GM15510 (cell line): Measurements from ENCODE around the gene NDUFS5.

Experiments
- POLR2A ChIP-seq: IDR thresholded peaks from 3 replicates; pipeline ENCODE4 v1.6.1; 2011; ENCODE audit warnings: borderline replicate concordance; ENCODE audit not compliant: insufficient read length; ENCODE audit errors: extremely low read depth

The NDUFS5 gene

DNA sequence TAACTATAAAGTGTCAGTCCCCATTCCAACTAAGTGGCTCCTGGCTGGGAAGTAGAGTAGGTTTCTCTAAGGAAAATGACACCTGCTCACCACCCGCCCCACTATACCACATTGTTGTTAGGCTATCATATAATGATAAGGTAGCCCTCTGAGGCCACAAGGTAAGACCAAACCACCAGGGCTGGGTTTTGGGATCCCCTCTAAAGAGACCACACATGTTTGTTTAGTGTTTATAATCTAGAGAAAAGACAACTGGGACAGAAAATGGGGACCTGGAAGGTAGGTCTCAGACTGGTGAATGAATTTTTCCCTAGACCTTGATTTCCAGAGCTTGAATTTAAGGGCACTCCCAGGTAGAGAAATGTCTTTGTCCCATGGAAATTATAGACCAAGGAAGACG, 19.9 kb upstream of the NDUFS5 start:
- TF ChIP-seq POLR2A, result no peak

DNA sequence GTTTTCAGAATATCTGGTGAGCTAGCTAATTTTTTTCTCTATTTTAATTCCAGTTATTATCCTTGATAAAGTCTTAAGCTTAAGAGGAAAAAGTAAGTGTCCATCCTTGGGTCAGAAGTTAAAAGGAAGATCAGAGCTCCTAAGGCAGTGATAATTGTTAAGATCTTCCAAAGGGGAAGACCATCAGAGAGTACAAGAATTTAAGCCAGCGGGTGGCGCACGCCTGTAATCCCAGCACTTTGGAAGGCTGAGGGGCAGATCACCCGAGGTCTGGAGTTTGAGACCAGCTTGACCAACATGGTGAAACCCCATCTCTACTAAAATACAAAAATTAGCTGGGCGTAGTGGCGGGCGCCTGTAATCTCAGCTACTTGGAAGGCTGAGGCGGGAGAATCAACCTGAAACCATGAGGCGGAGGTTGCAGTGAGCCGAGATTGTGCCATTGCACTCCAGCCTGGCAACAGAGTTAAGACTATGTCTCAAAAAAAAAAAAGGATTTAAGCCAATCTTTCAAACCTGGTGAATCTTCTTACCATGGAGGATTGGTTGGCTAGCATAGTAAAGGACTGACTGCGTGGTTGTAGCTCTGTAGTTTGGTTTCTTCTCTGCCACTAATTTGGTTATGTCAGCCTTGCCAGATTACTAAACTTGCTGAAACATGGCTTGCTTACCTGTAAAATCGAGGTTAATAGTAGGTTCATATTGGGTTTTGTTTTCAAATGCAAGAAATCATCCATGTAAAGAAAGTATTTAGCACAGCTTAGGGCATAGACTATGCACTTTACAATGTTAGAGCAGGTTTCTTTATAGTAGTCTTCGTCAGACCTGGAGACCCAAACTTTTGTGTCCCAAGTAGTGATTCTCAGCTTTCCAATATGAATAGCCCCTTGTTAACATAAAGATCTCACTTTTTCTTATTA, 19.2 kb upstream of the NDUFS5 start:
- no peak for TF ChIP-seq POLR2A

DNA sequence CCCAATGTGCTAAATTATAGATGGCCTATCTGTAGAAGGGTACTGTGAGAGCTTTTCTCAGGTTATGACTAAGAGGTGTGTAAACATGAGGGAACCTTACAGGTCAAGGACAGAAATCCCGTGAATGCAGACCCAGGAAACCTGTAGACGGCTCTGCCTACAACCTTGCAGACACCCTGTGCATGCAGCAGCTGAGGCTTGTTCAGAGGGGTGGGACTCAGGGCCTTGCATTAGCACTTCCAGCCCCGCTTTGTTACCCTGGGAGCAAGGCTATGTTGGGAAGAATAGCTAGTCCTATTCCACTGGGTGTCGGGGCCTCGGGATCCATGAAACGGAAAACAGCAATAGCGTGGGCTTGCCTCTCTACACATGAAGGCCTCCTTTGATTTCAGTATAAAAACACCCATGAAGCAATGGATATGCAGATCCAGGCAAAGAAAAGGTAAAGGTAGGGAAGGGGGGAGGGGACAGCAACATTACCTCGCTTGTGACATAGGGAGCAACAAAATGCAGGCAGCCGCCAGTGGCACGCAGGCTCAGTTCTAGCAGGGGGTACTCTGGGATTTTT, 9.5 kb upstream of the NDUFS5 start:
- TF ChIP-seq POLR2A, result no peak

DNA sequence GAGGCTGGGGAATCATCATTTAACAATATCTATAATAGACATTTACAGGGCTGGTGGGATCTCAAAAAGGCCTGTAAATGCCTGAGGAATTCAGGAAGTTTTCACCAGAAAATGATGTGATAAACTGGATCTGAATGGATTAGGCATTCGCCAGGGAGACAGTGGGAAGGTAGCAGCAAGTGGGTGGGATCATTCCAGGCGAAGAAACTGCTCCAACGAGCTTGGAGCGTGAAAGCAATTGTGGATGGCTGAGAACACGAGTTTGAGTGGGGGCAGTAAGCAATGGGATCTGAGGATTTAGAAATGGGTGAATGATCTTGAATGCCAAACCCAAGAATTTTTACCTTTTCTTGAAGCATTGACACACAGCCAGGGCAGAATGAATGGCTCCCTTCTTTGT, 8.9 kb upstream of the NDUFS5 start:
- TF ChIP-seq POLR2A, result no peak

DNA sequence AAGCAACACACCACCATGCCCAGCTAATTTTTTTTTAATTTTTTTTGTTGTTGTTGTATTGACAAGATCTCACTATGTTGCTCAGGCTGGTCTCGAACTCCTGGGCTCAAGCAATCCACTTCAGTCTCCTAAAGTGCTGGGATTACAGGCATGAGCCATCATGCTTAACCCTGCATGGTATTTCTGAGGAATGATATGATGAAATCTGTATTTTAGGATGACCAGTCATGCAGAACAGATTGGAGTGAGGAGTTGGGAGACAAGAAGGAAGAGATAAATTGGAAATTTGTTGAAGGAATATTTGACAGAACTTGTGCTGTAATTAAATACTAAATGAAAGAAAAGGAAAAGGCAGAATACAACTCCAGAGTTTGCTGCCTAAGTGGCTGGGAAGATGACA, 4.7 kb upstream of the NDUFS5 start:
- TF ChIP-seq POLR2A, result no peak

DNA sequence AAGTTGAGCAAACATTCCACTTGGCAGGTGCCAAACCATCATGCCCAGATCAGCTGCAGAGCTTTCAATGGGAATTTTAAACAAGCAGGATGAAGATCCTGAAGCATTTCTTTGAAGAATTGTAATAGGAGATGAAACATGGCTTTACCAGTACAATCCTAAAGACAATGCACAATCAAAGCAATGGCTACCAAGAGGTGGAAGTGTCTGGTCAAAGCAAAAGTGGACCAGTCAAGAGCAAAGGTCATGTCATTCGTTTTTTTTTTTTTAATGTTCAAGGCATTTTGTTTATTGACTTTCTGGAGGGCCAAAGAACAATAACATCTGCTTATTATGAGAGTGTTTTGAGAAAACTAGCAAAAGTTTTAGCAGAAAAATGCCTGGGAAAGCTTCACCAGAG, 3.0 kb upstream of the NDUFS5 start:
- TF ChIP-seq POLR2A, result no peak

DNA sequence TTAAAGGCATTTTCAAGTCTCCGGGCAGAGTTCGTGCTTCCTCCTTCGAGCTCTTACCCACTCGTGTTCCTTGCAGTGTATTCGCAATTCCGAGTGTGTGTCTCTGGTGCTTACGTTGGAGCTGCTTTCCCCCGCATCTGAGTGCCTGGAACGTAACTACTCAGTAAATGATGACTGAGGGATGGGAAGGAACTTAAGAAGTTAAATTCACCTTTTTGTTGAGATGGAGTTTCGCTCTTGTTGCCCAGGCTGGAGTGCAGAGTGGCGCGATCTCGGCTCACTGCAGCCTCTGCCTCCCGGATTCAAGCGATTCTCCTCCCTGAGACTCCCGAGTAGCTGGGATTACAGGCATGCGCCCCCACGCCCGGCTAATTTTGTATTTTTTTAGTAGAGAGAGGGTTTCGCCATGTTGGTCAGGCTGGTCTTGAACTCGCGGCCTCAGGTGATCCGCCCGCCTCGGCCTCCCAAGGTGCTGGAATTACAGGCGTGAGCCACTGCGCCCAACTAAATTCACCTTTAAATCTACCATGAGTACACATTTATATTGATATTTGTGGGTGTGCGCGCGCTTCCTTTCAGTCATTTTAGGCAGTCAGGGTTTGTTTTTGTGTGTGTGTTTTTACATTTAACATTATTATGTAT, 837 bp downstream of the NDUFS5 start:
- TF ChIP-seq POLR2A, result no peak

DNA sequence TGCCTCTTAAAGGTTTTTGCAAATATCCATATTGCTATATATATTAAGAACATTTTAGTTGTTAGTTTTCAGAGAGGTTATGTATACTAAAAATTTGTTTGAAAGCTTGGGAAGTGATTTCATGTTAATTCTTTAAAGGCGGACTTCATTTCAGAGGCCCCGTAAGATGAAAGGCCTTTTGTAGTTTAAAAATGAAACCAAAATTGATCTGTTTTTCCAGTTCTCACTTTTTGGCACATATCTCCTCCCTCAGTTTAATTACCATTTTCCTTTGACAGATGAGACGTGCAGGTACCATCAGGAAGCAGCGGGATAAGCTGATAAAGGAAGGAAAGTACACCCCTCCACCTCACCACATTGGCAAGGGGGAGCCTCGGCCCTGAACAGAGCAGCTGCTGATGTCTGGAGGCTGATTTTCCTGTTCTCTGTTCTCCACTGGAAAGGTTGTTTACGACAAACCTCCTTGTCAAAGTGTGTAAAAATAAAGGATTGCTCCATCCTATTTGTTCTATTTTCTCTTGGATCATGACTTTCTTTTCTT, 8.0 kb downstream of the NDUFS5 start:
- no peak for TF ChIP-seq POLR2A

DNA sequence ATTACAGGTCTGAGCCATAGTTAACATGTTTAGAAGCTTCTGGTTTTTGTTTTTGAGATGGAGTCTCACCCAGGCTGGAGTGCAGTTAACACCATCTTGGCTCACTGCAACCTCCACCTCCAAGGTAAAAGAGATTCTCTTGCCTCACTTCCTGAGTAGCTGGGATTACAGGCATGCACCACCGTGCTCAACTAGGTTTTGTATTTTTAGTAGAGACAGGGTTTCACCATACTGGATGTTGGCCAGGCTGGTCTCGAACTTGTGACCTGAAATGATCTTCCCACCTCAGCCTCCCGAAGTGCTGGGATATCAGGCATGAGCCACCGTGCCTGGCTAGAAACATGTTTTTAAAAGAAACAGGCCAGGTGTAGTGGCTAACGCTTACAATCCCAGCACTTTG, 10.5 kb downstream of the NDUFS5 start:
- TF ChIP-seq POLR2A, result no peak

DNA sequence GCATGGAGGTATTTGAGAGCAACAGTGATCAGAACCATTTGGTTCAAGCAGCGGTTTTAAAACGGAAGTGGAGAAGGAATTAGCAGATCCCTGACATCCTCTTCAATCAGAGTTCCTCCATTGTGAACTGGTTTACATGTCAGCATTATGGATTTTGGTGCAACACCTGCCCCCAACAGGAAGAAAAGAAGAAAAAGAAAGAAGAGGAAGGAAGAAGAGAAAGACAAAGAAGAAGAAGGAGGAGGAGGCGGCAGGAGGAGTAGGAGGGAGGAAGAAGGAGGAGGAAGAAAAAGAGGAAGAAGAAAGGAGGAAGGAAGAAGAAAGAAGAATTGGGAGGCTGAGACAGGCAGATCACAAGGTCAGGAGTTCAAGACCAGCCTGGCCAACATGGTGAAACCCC, 17.4 kb downstream of the NDUFS5 start:
- no peak for TF ChIP-seq POLR2A

DNA sequence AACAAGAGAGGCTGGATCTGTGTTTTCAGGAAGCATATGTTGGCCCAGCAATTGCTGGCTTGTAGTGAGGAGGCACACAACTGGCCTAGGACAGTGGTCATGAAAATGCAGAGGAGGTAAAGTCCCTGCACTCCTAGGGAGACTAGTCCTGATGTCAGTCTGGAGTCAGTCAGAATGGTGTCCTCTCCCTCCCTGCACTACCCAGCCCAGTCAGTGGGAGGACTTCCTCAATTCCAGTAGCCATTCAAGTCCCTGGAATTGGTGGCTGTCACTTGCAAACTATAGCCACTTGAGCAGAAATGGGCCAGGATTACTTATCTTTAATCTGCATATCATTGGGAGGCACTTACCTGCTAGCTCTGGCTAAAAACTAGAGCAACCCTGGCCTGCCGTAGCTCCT, 18.6 kb downstream of the NDUFS5 start:
- TF ChIP-seq POLR2A, result no peak

DNA sequence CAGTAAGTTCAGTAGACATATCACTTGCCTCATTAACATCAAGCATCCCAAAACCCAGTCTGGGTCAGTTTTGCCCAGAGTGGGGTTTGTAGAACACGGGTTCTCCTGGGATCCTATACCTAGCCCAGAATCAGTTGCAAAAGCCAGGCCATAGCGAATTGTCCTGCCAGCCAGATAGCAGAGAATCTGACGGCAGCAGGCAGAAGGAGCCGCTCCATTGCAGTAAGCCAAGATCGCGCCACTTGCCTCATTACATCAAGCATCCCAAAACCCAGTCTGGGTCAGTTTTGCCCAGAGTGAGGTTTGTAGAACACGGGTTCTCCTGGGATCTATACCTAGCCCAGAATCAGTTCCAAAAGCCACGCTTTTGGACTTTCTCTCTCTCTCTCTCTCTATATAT, 19.1 kb downstream of the NDUFS5 start:
- no peak for TF ChIP-seq POLR2A

DNA sequence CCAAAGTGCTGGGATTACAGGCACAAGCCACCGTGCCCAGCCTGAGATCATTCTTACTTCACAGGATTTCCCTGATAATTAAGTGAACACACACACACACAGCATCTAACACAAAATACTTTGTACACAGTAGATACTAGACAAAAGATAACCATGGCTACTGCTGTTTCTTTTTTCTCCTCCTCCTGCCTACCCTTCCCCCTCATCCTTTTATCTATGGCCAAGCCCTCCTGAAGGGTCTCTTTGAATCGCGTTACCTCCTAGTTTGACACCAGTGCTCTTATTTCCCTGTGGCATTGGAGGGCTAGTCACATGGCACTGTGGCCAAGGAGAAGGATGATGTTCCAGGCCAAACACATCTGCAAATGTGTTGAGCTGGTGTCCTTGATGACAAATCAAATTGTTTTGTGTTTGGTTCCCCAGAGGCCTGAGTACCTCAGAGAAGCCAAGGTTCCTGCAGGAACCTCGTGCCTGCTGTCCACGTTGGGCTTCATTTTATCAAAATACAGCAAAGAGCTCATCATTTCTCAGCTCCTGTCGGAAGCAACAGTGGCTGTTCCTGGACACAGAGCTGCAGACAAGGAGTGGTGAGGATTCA, 20.6 kb downstream of the NDUFS5 start:
- no peak for TF ChIP-seq POLR2A

DNA sequence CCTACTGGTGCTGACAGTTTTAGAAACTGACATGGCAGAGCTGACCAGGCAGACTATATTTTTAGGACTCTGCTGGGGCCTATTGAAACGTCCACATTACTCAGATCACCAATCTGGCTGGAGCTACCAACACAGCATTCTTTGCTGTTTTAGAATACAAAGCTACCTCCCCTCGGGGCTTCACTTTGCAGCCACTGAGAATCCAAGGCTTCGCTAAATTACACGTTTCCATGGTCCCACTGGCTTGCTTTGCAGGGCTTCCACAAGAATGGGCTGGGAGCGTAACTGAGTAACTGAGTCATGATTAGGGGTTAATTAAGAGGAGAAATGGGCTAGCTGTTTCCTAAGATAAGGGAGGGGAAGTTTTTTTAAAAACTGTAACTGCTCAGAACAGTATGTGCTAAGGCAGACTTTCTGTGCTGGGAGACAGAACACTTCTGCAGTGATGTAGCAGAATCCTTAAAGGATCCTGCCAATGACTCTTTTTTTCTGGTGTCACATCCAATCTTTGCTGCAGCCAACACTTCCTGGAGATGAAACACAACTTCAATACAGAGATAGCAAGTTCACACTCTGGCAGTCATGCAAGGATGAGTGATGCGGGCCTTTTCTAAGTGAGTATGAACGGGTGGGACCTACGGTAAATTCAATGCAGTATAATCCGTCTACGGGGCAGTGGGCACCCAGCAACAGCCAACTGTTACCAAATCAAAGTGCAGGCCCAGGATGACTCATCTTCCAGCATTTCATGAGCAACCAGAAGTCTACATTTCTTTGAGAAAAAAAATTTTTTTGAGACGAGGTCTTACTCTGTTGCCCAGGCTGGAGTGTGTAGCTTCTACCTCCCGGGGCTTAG, 21.5 kb downstream of the NDUFS5 start:
- no peak for TF ChIP-seq POLR2A
